ENCODE measurements around the gene OOEP. TPM values are rescaled to one million over a fixed set of nuclear protein-coding genes. Genes with fewer than 3 reads are reported as not detected.

The OOEP gene
- total RNA-seq, 1 experiment from 2014 or later = not detected

GRCh38 chr6:73418081-73418741 is 48.5 kb upstream of the OOEP start:
- no peak overlapping the region for H2AFZ ChIP-seq (ENCODE audit: low read depth, low read length, poor library complexity, severe bottlenecking)
- TF ChIP-seq ATF3 (IDR thresholded peaks at IDR 0.05) (no peak), EZH2 (IDR thresholded peaks at IDR 0.05) (no peak), POLR2AphosphoS5 (IDR thresholded peaks at IDR 0.05; ENCODE audit: low read depth, low read length) (no peak), JUND (IDR thresholded peaks at IDR 0.05) (no peak), RAD21 (IDR thresholded peaks at IDR 0.05; ENCODE audit: low read depth) (no peak), YY1 (IDR thresholded peaks at IDR 0.05; ENCODE audit: extremely low read depth, insufficient replicate concordance, low read depth, low read length) (no peak), SIN3A (IDR thresholded peaks at IDR 0.05; ENCODE audit: low read depth) (no peak), ZBTB33 (IDR thresholded peaks at IDR 0.05; ENCODE audit: extremely low read depth, insufficient replicate concordance, low read length) (no peak), ELF1 (IDR thresholded peaks at IDR 0.05; ENCODE audit: borderline replicate concordance, low read depth) (no peak), EGR1 (IDR thresholded peaks at IDR 0.05; ENCODE audit: low read depth) (no peak), SP1 (IDR thresholded peaks at IDR 0.05; ENCODE audit: low read depth) (no peak), ZNF274 (IDR thresholded peaks at IDR 0.05; ENCODE audit: low read depth, low read length) (no peak), TCF7L2 (IDR thresholded peaks at IDR 0.05; ENCODE audit: borderline replicate concordance, extremely low read depth, insufficient read depth, insufficient read length) (no peak), REST (IDR thresholded peaks at IDR 0.05; ENCODE audit: low read depth) (no peak), CTCF (IDR thresholded peaks at IDR 0.05 in 2 of 3, conservative IDR thresholded peaks at IDR 0.05 in 1 of 3; ENCODE audit: borderline replicate concordance in 1 of 3, insufficient read depth in 1 of 3, low read depth in 2 of 3, low read length in 2 of 3) (no peak), POLR2A (IDR thresholded peaks at IDR 0.05; ENCODE audit: borderline replicate concordance, extremely low read depth, insufficient read depth, insufficient read length) (no peak), SRF (IDR thresholded peaks at IDR 0.05; ENCODE audit: low read depth) (no peak)
- H3K4me3 ChIP-seq (replicated peaks in 1 of 2; ENCODE audit: low read depth in 1 of 2, low read length in 2 of 2) = no peak overlapping the region
- H3K9ac ChIP-seq (ENCODE audit: low read length) = no peak overlapping the region
- intact Hi-C loops (cut with micrococcal nuclease) = no loop called here
- H3K79me2 ChIP-seq (ENCODE audit: insufficient read depth, low read length) = no peaks in the 10 kb centered on the region
- ATAC-seq = no peak
- BruUV-seq (replicated peaks) = no TSS peak
- POLR2A ChIA-PET = no interaction called here
- no peak overlapping the region for H3K4me2 ChIP-seq (ENCODE audit: low read length)
- no peak for DNase-seq (ENCODE audit: low read depth, low spot score)
- RAD21 ChIA-PET (ENCODE audit: low non-redundant PET in 1 of 2, low total read pairs in 2 of 2, uncharacterized antibody in 2 of 2, unreplicated experiment in 2 of 2) = no interaction called here
- H3K36me3 ChIP-seq (ENCODE audit: control insufficient read depth in 1 of 2, insufficient read depth in 2 of 2, low read length in 2 of 2) = no peaks in the 10 kb centered on the region
- no peaks in the 10 kb centered on the region for H3K4me1 ChIP-seq (ENCODE audit: control insufficient read depth in 1 of 2, insufficient read depth in 2 of 2, low read length in 2 of 2)
- H3K27me3 ChIP-seq (ENCODE audit: insufficient read depth, low read length) = no peaks in the 10 kb centered on the region
- CTCF ChIA-PET = no interaction called here
- H3K27ac ChIP-seq (ENCODE audit: low read depth, low read length) = no peak overlapping the region
- no peaks in the 10 kb centered on the region for H4K20me1 ChIP-seq (ENCODE audit: insufficient read depth)
- H3K9me3 ChIP-seq (ENCODE audit: control insufficient read depth in 1 of 2, insufficient read depth in 1 of 2, low read depth in 1 of 2, low read length in 2 of 2) = no peaks in the 10 kb centered on the region
- H3K9me2 ChIP-seq (ENCODE audit: insufficient read depth) = no peaks in the 10 kb centered on the region
